GM18508 (cell line): Measurements from ENCODE around the gene PLA2G4B.

Experiments used
- ATAC-seq: cut with Tn5 transposase; IDR thresholded peaks from one replicate; pipeline ENCODE4 v1.9.1; 2021; ENCODE audit warnings: moderate number of reproducible peaks; ENCODE audit not compliant: insufficient read depth, unreplicated experiment

Gene PLA2G4B, protein sequence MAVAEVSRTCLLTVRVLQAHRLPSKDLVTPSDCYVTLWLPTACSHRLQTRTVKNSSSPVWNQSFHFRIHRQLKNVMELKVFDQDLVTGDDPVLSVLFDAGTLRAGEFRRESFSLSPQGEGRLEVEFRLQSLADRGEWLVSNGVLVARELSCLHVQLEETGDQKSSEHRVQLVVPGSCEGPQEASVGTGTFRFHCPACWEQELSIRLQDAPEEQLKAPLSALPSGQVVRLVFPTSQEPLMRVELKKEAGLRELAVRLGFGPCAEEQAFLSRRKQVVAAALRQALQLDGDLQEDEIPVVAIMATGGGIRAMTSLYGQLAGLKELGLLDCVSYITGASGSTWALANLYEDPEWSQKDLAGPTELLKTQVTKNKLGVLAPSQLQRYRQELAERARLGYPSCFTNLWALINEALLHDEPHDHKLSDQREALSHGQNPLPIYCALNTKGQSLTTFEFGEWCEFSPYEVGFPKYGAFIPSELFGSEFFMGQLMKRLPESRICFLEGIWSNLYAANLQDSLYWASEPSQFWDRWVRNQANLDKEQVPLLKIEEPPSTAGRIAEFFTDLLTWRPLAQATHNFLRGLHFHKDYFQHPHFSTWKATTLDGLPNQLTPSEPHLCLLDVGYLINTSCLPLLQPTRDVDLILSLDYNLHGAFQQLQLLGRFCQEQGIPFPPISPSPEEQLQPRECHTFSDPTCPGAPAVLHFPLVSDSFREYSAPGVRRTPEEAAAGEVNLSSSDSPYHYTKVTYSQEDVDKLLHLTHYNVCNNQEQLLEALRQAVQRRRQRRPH

GRCh38 chr15:41838400-41838897, at the start of gene PLA2G4B:
PLA2G4B (plus strand) TSS chr15:41838847; CDS start chr15:41838914, 67 bp downstream.
- ATAC-seq, result no peak

DNA sequence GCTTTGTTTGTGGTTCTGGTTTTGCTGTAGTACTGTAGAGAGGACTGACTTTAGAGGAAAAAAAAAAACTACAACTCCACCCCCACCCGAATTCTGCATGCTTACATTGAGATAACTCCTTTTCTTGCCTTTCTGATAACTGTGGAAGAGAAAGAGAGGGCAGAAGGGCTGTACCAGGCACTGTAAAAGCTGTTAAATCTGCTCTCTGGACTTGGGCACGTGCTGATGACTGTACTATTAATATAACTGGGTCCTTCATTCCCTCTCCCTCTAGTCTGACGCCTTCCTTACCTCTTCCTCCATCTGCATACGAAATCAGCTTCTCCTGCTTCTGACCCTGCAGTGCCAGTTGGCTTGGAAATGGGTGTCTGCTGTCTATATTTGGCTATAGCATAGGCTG, 49.4 kb upstream of the PLA2G4B start:
- ATAC-seq, result no peak

DNA sequence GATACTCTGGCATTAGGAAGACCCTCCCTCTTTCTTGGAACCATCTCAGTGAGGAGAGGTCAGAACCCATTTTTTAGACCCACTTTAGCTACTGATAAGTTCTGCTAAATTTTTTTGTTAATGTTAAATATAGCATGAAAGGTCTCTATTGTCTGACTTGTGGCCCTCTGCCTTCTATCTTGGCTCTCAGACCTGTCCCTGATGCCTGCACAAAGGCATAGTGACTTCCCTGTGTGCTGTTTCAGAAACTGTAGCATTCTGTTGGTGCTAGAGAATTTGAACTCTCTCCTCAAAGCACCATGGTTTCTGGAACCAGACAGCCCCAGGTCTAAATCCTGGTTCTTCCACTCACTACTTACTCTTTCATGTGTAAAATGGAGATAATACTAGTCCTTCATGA, 49.0 kb upstream of the PLA2G4B start:
- no peak for ATAC-seq

DNA sequence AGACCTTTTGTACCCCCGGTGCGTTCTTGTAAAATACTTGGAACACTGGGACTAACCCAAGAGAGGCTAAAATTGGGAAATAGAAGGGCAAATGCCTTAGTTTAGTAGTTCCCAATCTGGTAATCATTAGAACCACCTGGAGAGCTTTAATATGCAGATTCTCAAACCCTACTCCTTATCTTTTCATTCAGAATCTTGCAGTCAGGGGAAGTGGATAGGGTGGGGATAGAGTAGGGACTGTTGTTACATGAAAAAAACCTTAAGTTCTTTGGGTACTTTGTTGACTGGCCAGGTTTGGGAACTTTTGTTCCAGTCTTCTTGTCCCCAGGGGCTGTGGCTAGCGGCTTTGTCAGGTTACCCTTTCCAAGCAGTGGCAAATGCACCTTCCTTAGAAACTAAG, 48.5 kb upstream of the PLA2G4B start:
- ATAC-seq, result no peak

- no peak for ATAC-seq
Measured at GRCh38 chr15:41790756-41791546, 47.7 kb upstream of the PLA2G4B start.

- no peak for ATAC-seq
Measured at GRCh38 chr15:41791547-41791937, 47.1 kb upstream of the PLA2G4B start.

DNA sequence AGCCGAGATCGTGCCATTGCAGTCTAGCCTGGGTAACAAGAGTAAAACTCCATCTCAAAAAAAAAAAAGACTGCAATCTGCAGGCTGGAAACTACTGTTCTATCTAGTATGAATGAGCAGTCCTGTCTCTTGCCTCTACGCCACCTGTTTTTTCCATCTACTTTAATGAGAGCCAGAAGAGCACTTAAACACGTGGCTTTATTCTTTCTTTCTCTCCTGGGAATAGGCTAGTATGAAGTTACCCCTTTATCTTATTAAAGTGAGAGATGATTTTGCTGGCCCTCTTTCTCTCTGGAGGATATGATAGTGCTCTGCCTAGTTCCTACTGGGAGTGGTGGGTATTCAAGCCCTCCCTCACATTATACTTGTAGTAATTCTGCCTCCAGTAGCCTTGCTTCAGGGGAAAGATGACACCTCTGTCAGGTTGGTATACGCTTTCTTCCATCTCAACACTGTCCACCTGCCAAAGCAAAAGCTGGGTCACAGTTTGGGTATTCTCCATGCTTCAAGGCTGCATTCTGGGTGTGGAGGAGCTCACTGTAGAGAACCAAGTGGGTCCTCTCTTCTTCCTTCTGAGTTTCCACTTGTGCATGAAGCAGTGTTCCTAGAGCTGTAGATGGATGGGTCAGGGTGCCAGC, 46.5 kb upstream of the PLA2G4B start:
- no peak for ATAC-seq

DNA sequence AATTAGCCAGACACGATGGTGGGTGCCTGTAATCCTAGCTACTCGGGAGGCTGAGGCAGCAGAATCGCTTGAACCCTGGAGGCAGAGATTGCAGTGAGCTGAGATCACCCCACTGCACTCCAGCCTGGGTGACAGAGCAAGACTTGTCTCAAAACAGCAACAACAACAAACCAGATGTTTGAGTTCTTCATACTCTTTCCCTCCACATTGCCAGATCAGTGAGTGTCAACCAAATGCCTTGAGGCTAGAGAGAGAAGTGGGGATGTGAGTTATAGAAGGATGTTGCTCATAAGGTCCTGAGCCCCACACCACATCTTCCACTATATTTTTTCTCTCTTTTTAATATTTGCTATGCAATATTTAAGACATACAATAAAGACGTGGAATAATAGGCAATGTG, 44.6 kb upstream of the PLA2G4B start:
- ATAC-seq, result no peak

- no peak for ATAC-seq
Measured at GRCh38 chr15:41795996-41796856, 42.4 kb upstream of the PLA2G4B start.

- ATAC-seq, result no peak
Measured at GRCh38 chr15:41797201-41797944, 41.3 kb upstream of the PLA2G4B start.

DNA sequence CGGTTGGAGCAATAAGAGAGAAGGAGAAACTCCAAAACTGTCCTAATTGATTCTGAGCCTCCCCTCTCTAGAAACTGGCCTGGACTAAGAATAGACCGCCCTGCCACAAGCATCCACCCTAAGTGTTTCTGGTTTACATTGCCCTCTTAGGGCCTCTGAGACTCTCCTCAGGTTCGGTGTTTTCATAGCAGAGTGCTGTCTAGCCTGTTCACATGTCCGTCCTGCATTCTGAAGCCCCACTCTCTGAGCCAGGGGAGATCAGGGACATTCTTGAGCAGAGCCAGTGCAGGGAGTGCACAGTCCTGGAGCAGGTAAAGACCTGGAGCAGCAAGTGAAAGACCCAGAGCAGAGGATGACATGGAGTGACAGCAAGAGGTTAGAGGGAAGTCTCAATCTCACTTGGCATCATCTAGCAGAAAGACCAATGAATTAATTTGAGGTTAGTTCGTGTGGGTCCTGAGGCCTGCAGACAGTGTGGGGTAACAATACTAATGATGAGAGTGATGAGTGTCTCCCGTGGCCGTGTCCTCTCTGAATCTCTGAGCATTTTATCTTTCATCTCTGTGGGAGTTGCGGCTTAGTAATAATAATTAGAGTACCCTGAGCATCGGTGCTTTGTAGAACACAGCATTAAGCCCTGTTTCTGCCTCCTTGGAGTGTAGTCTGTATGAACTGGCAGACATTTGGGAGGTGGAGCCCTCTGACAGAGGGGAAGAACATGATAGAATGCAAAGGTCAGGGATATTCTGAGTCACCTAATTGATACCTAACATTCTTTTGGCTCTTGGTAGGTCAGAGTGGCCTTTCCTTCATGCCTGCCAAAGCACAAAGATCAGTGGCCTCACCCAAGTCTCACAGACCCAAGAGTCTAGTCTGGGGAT, 39.8 kb upstream of the PLA2G4B start:
- ATAC-seq, result no peak

DNA sequence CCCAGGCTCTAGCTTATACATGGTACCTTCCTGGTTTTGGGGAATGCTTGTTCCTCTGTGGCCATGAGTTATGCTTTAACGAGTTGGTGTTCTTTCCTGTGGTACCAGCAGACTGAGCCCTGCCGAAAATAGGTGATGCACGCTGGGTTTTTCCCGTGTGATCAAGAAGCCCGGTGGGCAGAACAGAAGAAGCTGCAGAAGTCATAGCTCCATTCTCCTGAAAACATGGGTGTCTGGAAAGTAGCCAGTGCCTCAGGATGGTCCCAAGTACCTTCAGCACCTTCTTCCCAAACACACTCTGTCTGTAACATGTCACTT, 39.2 kb upstream of the PLA2G4B start:
- ATAC-seq, result no peak

- ATAC-seq, result no peak
Measured at GRCh38 chr15:41801185-41801584, 37.5 kb upstream of the PLA2G4B start.

DNA sequence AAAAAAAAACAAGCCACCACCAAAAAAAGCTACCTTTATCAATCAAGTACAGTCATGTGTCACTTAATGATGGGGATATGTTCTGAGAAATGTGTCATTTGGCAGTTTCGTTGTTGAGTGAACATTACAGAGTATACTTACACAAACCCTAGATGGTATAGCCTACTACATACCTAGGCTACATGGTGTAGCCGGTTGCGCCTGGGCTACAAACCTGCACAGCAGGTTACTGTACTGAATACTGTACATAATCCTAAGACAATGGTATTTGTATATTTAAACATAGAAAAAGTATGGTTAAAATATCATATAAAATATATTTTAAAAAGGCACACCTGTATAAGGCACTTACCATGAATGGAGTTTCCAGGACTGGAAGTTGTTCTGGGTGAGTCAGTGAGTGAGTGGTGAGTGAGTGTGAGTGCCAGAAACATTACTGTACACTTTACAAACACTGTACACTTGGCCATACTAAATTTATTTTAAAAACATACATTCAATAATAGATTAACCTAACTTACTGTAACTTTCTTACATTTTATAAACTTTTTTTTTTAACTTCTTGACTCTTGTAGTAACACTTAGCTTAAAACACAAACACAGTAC, 36.7 kb upstream of the PLA2G4B start:
- no peak for ATAC-seq

GRCh38 chr15:41804361-41804760, 34.3 kb upstream of the PLA2G4B start:
- ATAC-seq, result no peak

DNA sequence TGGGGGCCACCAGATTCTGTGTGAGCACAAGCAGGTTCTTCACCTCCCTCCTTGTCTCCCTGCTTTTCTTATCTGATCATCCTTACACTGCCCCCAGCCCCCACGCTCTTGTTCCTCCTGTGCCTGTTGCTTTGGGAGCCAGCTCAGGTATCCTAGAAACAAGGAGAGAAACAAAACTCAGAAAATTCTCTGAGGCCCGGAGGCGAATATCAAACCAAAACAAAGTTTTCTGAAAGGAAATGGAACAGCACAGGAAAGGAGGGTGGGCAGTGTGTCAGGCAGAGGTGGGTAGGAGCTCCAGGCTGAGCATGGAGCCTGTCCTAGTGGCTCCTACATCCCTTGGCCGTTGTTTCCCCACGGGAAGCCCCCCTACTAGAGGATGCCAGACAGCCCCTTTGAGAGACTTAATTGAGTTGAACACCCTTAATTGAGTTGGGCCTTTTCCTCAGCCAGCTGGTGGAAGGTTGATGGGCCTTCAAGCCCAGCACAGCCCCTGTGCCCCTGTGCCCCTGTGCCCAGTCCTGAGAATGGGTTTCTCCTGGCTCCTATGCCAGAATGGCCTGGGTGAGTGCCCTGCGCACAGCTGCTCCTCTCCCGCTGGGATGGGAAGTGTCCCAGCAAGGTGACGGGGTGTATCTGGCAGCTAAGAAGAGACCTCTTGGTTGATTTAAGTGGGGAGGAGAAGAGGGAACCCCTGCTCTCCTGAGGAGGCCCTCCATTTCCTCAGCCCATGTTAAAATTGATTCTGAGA, 33.6 kb upstream of the PLA2G4B start:
- ATAC-seq, result no peak

- ATAC-seq, result no peak
Measured at GRCh38 chr15:41805711-41806110, 32.9 kb upstream of the PLA2G4B start.
